B cell (primary cell): ENCODE measurements around the gene TNFRSF17. TPM values are rescaled to one million over a fixed set of nuclear protein-coding genes. Genes with fewer than 3 reads are reported as not detected.

Experiments used
- ATAC-seq: fragments of 200-7000 bp; cut with Tn5 transposase; one replicate; pipeline ENCODE4 v1.10.0; 2021; ENCODE audit warnings: low read depth, mild to moderate bottlenecking, moderate number of reproducible peaks, moderate library complexity
- CTCF ChIA-PET: fragments of 350-600 bp; sonication (Branson Sonifier 250); formaldehyde crosslinking; loops from one replicate; lab custom pipeline; 2021; ENCODE audit warnings: antibody characterized with exemption, inconsistent platforms; lab: Charles Lee
- POLR2A ChIA-PET: fragments of 350-600 bp; sonication (Branson Sonifier 250); formaldehyde crosslinking; loops from one replicate; lab custom pipeline; 2021; ENCODE audit warnings: antibody characterized with exemption; lab: Charles Lee
- DNase-seq: peaks from one replicate; pipeline ENCODE4 v3.0.0; 2013
- H2AFZ ChIP-seq: 2 replicates; pipeline ENCODE4 v1.6.1; 2012; ENCODE audit warnings: mild to moderate bottlenecking, low read depth, low read length; ENCODE audit not compliant: insufficient read depth, poor library complexity, severe bottlenecking
- H3K27ac ChIP-seq, 2 donors: 1 replicate in 1 of 2; 2 replicates in 1 of 2; pipeline ENCODE4 v1.5.1; 2012 to 2013; ENCODE audit warnings: low read length in 2 of 2, mild to moderate bottlenecking in 2 of 2, moderate library complexity in 1 of 2
- H3K27me3 ChIP-seq, 4 experiments: fragments of 200-600 bp in 1 of 4; sonication (generic) in 1 of 4; replicated peaks in 1 of 4; 1 replicate in 2 of 4; 2 replicates in 2 of 4; pipeline versions ENCODE4 v1.6.1 to v1.7.0; 2013 to 2016; ENCODE audit warnings: low read length in 3 of 4, mild to moderate bottlenecking in 2 of 4, mixed read lengths in 1 of 4, moderate library complexity in 1 of 4; ENCODE audit not compliant: insufficient read depth in 4 of 4, control insufficient read depth in 3 of 4; ENCODE audit errors: control extremely low read depth in 1 of 4
- H3K36me3 ChIP-seq, 2 experiments: replicated peaks in 1 of 2; 1 replicate in 1 of 2; 2 replicates in 1 of 2; pipeline versions ENCODE4 v1.6.1 to v1.7.1; 2013; ENCODE audit warnings: low read length in 1 of 2; ENCODE audit not compliant: insufficient read depth in 2 of 2, control insufficient read depth in 1 of 2; ENCODE audit errors: control extremely low read depth in 1 of 2, extremely low read depth in 1 of 2
- H3K4me1 ChIP-seq, 2 donors: fragments of 200-600 bp in 1 of 2; sonication (generic) in 1 of 2; 1 replicate in 1 of 2; 2 replicates in 1 of 2; pipeline versions ENCODE4 v1.5.1 to v1.6.1; 2013 to 2017; ENCODE audit warnings: low read length in 2 of 2; ENCODE audit not compliant: control insufficient read depth in 2 of 2, insufficient read depth in 2 of 2
- H3K4me2 ChIP-seq: replicated peaks from 2 replicates; pipeline ENCODE3; 2012; ENCODE audit warnings: mild to moderate bottlenecking, low read depth, low read length; ENCODE audit not compliant: poor library complexity, severe bottlenecking
- H3K4me3 ChIP-seq, 5 experiments: fragments of 200-600 bp in 1 of 5; sonication (generic) in 1 of 5; 1 replicate in 3 of 5; 2 replicates in 2 of 5; pipeline versions ENCODE4 v1.5.1 to v1.7.0; 2011 to 2016; ENCODE audit warnings: low read length in 4 of 5, mild to moderate bottlenecking in 4 of 5, low read depth in 2 of 5, control low read depth in 1 of 5, moderate library complexity in 1 of 5; ENCODE audit not compliant: insufficient read depth in 1 of 5; ENCODE audit errors: control extremely low read depth in 1 of 5, extremely low read depth in 1 of 5
- H3K79me2 ChIP-seq: fragments of 200-600 bp; sonication (generic); one replicate; pipeline ENCODE4 v1.6.0; 2016; ENCODE audit warnings: low read length; ENCODE audit not compliant: control insufficient read depth, insufficient read depth
- H3K9ac ChIP-seq: fragments of 200-600 bp; sonication (generic); 2 replicates; pipeline ENCODE4 v1.6.1; 2017; ENCODE audit warnings: mild to moderate bottlenecking, low read length, moderate library complexity
- H3K9me3 ChIP-seq, 3 donors: one replicate each; pipeline versions ENCODE4 v1.6.1 to v1.7.1; 2013; ENCODE audit warnings: low read length in 2 of 3; ENCODE audit not compliant: control insufficient read depth in 2 of 3, insufficient read depth in 1 of 3; ENCODE audit errors: control extremely low read depth in 1 of 3
- H4K20me1 ChIP-seq: 2 replicates; pipeline ENCODE4 v1.6.0; 2012; ENCODE audit warnings: mild to moderate bottlenecking, low read length; ENCODE audit not compliant: insufficient read depth, control insufficient read depth, poor library complexity, severe bottlenecking
- H3K27ac Mint-ChIP-seq: one replicate; pipeline ENCODE4 v1.8.0; 2021; ENCODE audit warnings: mixed read lengths
- H3K27me3 Mint-ChIP-seq: one replicate; pipeline ENCODE4 v1.8.0; 2021; ENCODE audit warnings: mixed read lengths
- H3K4me1 Mint-ChIP-seq: one replicate; pipeline ENCODE4 v1.8.0; 2021; ENCODE audit warnings: mixed read lengths
- H3K4me3 Mint-ChIP-seq: one replicate; pipeline ENCODE4 v1.8.0; 2021; ENCODE audit warnings: mixed read lengths
- H3K9me3 Mint-ChIP-seq: one replicate; pipeline ENCODE4 v1.8.0; 2022; ENCODE audit warnings: mixed read lengths; ENCODE audit not compliant: insufficient read depth
- EZH2 ChIP-seq: IDR thresholded peaks from 2 replicates; pipeline ENCODE4 v1.6.1; 2012; ENCODE audit warnings: borderline replicate concordance, low read depth, mild to moderate bottlenecking, moderate library complexity, low read length; ENCODE audit not compliant: insufficient read depth, poor library complexity, severe bottlenecking
- WGBS: methylation state at CpG from one replicate; pipeline ENCODE4 v1.1.5; 2013; ENCODE audit warnings: missing lambda C conversion rate; ENCODE audit not compliant: insufficient coverage; 5-methylcytosine and 5-hydroxymethylcytosine counted together
- intact Hi-C: fragments of 100-400 bp; cut with micrococcal nuclease; formaldehyde crosslinking; loops from one replicate; pipeline ENCODE4 v1.10.0; 2022
- polyA plus RNA-seq: library from polyadenylated mRNA; depleted of rRNA; stranded (reverse); fragments of >200 nt; gene quantifications from 2 replicates; pipeline ENCODE4 v1.2.3, GENCODE V29; 2012
- total RNA-seq, 2 donors: library from RNA; stranded (reverse); fragments of 120-200 nt in 1 of 2; gene quantifications; 1 replicate in 1 of 2; 2 replicates in 1 of 2; pipeline versions ENCODE4 v1.2.3 to v1.2.4, GENCODE V29; 2013 to 2022
- TF ChIP-seq, protein P1 (sequence below): fragments of 200-600 bp; IDR thresholded peaks from one replicate; pipeline ENCODE4 v1.8.0; 2022; ENCODE audit warnings: antibody characterized with exemption, mild to moderate bottlenecking

The TNFRSF17 gene
- total and polyA plus RNA-seq, 2 donors (not counting 1 experiment from before 2014, with no cell fraction given) = 4.6 to 16.4 TPM

GRCh38 chr16:12009462-12009861 lies 44.5 kb downstream of the TNFRSF17 start:
- ChIA-PET CTCF (interaction anchor here (0.6 to 3.6 kb wide), 6 partner anchors 11 to 74 kb away, joined by 3 to 16 read pairs (median 4); no protein-coding TSS in a partner anchor), POLR2A (interaction anchor here (0.6 to 1.4 kb wide), 3 partner anchors 14 to 44 kb away, joined by 4 to 5 read pairs (median 4); no protein-coding TSS in a partner anchor)
- Histone ChIP-seq H3K4me3 (no peak overlapping the region), H3K27me3 (no peaks in the 10 kb centered on the region), H3K4me1 (peaks cover 38 to 43% of the 10 kb centered on the region in 2 donors), H4K20me1 (no peaks in the 10 kb centered on the region), H3K79me2 (peaks cover 33% of the 10 kb centered on the region), H3K36me3 (peaks cover 3 to 30% of the 10 kb centered on the region in 2 experiments), H3K4me2 (peak overlapping the region; percentile 69), H3K9me3 (peaks cover 0 to 3% (median 0%) of the 10 kb centered on the region in 3 donors), H3K27ac (peak overlapping the region; percentile 78 to 81), H2AFZ (peak overlapping the region; percentile 7), H3K9ac (no peak overlapping the region)
- Mint-ChIP-seq H3K27ac (peak overlapping the region; percentile 96), H3K27me3 (no peaks in the 10 kb centered on the region), H3K4me3 (peak overlapping the region; percentile 24), H3K9me3 (no peaks in the 10 kb centered on the region), H3K4me1 (peaks cover 47% of the 10 kb centered on the region)
- intact Hi-C loops = no loop called here
- ATAC-seq (peak; percentile 24), DNase-seq (peak; percentile 38)
- TF ChIP-seq EZH2 = no peak
- 0% methylated on average over 2 of the region's 7 CpGs for WGBS

DNA sequence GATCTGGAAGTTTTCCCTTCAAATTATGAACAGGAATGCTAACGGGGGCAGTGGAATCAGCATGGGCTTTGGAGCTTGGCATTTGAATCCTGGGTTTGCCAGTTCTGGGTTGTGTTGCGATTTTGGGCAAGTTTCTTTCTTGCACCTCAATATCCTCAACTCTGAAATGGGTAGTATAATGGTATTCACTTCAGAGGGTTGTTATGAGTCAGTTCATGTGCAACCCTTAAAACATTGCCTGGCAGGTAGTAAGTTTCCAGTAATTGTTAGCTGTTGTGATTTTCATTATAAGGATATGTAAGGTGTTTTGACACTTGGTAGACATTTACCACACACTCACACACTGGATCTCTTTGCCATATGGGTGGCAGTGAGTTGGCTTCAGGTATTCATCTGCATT lies 44.9 kb downstream of the TNFRSF17 start:
- Histone ChIP-seq H3K4me2 (peak overlapping the region; percentile 69), H3K27ac (peak overlapping the region; percentile 78 to 81)

More for the DNA sequence above, 44.9 kb downstream of the TNFRSF17 start:
- 75% methylated on average over 1 of the region's 2 CpGs for WGBS
- peaks cover 50% of the 10 kb centered on the region for H3K4me1 Mint-ChIP-seq
- H2AFZ ChIP-seq = peak overlapping the region; percentile 7
- DNase-seq (no peak), ATAC-seq (peak; percentile 5)
- ChIA-PET CTCF (interaction anchor here (0.6 to 3.6 kb wide), 5 partner anchors 11 to 61 kb away, joined by 3 to 16 read pairs (median 4); no protein-coding TSS in a partner anchor), POLR2A (interaction anchor here (0.6 to 1.4 kb wide), 3 partner anchors 14 to 43 kb away, joined by 4 to 5 read pairs (median 4); no protein-coding TSS in a partner anchor)
- TF ChIP-seq, protein P1, sequence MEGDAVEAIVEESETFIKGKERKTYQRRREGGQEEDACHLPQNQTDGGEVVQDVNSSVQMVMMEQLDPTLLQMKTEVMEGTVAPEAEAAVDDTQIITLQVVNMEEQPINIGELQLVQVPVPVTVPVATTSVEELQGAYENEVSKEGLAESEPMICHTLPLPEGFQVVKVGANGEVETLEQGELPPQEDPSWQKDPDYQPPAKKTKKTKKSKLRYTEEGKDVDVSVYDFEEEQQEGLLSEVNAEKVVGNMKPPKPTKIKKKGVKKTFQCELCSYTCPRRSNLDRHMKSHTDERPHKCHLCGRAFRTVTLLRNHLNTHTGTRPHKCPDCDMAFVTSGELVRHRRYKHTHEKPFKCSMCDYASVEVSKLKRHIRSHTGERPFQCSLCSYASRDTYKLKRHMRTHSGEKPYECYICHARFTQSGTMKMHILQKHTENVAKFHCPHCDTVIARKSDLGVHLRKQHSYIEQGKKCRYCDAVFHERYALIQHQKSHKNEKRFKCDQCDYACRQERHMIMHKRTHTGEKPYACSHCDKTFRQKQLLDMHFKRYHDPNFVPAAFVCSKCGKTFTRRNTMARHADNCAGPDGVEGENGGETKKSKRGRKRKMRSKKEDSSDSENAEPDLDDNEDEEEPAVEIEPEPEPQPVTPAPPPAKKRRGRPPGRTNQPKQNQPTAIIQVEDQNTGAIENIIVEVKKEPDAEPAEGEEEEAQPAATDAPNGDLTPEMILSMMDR = no peak
- TF ChIP-seq EZH2 = no peak
- H3K27me3 ChIP-seq = no peaks in the 10 kb centered on the region
- peaks cover 37% of the 10 kb centered on the region for H3K79me2 ChIP-seq
- no peaks in the 10 kb centered on the region for H3K27me3 Mint-ChIP-seq
- no peaks in the 10 kb centered on the region for H3K9me3 Mint-ChIP-seq
- H3K9ac ChIP-seq = no peak overlapping the region
- peak overlapping the region; percentile 96 for H3K27ac Mint-ChIP-seq
- H3K9me3 ChIP-seq = peaks cover 0 to 3% (median 0%) of the 10 kb centered on the region in 3 donors
- intact Hi-C loops = loop anchor here (1.0 to 2.0 kb wide), 2 partner anchors 10 to 29 kb away; no protein-coding TSS in a partner anchor
- H3K36me3 ChIP-seq = peaks cover 3 to 26% of the 10 kb centered on the region in 2 experiments
- H4K20me1 ChIP-seq = no peaks in the 10 kb centered on the region
- peaks cover 38 to 43% of the 10 kb centered on the region in 2 donors for H3K4me1 ChIP-seq
- H3K4me3 Mint-ChIP-seq = peak overlapping the region; percentile 77
- H3K4me3 ChIP-seq = no peak overlapping the region
